Inflammatory macrophage treated with lipopolysaccharide for 1 hour (primary cell): ENCODE measurements around the gene DYSF.
"Not testable (repeated sequence)": the region's sequence is repeated elsewhere in the genome, so short reads cannot be mapped to it uniquely, and the experiment has no call there.

ENCODE experiments used
- DNase-seq, 2 donors: peaks; one replicate each; pipeline ENCODE4 v3.0.0-alpha.2; 2020 to 2022

DYSF gene

DNA sequence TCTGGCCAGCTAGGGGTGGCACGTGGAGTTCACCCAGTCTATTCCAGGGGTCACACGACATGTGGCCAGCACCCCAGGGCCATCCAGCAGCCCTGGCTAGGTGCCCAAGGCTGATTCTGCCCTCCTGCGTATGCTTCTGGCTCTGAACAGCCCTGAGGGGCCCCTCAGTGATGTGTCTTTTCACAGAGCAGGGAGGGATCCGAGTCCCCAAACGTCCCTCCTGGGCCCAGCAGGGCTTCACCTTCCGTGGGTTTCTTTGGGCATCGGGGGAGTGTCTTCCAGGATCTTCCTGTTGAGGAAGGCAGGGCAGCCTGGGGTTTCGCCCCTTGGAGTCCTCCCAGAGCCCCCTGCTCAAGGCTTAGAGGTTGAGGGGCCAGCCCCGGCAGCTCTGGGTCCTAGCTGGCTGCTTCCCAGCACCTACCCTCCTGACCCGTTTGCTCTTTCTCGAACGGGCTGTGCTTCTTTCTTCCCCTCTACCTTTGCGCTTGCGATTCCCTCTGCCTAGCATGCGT lies 165.9 kb downstream of the DYSF start:
- DNase-seq, result no peak

GRCh38 chr2:71620116-71620515 lies 166.8 kb downstream of the DYSF start:
- no peak for DNase-seq

GRCh38 chr2:71620851-71621251 lies 167.5 kb downstream of the DYSF start:
- no peak for DNase-seq

DNA sequence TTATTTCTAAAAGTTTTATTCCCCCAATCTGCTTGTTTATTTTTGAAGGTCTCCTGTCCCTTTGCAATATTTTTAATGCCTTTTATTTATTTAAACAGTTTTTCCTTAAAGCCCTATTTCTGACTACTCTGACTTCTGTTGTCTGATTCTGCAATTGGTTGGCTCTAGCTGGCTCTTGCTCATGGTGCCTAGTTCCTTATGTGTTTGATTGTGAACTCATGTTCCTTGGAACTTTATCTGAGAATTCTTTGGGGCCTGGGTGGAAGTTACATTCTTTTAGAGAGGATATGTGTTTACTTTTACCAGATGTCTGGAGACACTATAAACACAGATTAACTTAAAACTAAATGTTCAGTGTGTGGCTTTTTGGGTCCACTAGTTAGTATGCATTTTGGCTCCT lies 175.9 kb downstream of the DYSF start:
- DNase-seq, result no peak

DNA sequence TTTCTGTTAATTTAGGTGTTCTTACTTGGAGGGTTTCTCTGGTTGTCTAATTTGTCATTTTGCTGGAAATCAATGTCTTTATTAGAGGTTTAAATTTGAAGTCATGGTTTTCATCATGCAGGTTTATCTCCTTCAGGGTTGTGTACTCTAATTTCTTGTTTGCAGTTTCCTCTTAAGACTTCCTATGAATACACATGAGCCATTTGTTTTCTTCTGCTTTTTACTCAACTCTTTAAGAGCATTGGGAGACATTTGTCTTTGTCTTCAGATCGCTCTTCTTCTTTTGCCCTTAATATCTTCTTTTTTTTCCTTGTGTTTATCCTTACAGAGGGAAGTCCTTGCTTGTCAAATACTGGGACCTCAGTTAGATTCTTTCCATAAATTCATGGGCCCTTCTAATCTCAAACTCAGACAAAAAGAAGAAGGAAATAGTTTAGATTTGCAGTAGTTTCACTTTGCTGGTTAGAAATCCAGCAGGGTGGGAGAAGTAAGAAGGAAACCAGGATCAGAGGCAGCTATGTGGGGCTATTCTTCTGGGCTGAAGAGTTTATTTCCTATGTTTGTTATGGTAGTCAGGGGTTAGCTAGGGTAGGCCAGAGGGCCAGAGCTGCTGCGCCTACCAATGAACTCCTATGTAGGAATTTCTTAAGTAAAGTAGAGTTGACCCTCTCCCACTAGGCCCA lies 176.6 kb downstream of the DYSF start:
- peak; percentile 27 to 32 for DNase-seq

- no peak for DNase-seq
These were observed 177.3 kb downstream of the DYSF start for GRCh38 chr2:71630454-71631328.

DNA sequence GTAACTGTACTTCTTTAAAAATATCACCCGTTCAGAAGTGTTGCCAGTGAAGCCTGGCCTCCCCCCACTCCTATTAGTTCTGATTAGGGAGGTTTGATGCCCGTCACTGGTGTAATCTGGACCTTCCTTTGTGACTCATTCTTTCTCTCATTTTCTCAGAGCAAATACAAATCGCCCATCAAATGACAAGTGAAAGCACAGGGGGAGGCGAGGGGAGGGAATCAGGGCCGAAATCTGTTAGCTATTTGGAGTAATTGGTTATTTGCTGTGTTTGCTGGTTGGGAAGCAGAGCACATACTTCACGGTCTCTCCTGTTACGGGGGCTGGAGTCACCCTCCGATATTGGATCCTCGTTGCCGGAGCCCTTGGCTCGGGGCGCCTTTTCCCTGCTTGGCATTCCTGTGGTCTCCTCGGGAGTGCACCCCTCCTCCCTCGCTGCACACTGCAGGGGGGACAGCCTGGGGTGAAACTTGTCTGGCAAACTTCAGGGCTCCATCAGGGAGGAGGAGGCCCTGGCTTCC lies 178.1 kb downstream of the DYSF start:
- no peak for DNase-seq

DNA sequence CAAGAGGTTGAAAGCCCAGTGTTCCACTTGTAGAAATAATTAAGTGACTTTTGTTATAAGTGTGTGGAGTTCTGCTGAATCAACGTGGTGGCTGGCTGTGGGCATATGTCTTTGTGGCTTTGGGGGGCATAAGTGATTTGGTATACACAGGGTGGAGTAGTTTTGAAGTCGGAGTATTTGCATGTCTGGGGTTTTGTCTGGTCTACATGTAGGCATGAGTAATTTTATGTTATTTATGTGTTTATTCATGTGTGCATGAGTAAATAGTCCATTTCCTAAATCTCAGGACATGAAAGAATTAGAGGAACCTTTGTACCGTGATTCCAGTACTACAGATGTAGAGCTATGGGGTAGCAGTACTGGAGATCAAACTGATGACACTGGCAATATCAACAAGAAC lies 179.7 kb downstream of the DYSF start:
- no peak for DNase-seq

DNA sequence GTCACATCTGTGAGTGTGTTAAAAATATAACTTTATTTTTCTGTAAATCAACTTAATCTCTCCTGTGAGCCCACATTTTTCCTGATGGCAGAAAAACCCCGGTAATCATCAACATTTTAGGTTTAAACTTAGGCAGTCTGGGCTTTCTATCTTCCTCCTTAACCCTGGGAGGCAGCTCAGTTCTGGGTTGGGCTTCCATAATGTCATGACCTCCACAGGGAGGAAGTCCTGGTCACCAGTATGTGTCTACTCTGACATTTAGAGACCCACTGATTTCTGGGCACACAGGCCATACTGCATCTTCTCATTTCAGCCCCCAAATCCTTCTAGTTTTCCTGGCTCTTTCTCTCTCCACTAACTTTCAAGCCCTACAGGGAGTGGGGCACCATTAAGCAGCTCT lies 181.2 kb downstream of the DYSF start:
- DNase-seq, result peak; percentile 18 to 29

DNA sequence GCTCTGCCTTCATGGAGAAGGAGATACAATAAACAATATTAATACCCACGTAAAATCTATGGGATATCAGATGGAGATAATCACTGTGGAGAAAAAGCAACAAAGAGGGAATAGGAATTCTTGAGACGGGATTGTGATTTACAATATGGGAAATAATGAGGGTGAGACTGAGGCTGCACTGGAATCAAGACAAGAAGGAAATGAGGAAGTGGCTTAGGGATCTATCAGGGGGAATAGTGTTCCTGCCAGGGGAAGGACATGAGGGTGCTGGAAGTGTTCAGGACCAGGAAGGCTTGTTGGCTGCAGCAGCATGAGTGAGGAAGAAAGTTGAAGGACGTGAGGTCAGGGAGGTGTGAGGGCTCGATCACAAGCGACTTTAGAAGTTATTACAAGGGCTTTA lies 182.4 kb downstream of the DYSF start:
- no peak for DNase-seq

GRCh38 chr2:71637168-71637567 lies 183.8 kb downstream of the DYSF start:
- DNase-seq, result no peak

- no peak for DNase-seq
These were observed 184.4 kb downstream of the DYSF start for GRCh38 chr2:71637736-71638135.

- DNase-seq, result no peak
These were observed 186.4 kb downstream of the DYSF start for GRCh38 chr2:71639735-71640134.

- no peak for DNase-seq
These were observed 187.1 kb downstream of the DYSF start for GRCh38 chr2:71640489-71640888.

GRCh38 chr2:71643674-71644357 lies 190.5 kb downstream of the DYSF start:
- no peak for DNase-seq

- no peak for DNase-seq
These were observed 192.7 kb downstream of the DYSF start for GRCh38 chr2:71646028-71646427.

DNA sequence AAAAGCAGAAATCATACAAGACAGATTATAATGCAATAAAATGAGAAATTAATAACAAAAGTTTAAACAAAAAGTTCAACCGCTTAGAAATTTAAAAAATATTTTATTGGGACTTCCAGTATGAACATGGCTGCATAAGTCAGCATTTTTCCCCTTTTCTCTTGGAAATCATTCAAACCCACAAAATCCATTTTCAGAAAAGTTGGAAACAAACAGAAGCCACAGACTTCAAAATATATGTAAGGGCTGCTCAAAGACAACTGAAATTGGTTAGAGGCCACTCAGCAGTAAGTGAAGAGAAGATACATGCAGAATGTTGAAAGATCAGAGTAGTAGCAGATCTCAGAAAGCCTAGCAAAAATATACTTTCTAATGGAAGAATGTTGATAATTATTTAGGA lies 194.0 kb downstream of the DYSF start:
- no peak for DNase-seq

DNA sequence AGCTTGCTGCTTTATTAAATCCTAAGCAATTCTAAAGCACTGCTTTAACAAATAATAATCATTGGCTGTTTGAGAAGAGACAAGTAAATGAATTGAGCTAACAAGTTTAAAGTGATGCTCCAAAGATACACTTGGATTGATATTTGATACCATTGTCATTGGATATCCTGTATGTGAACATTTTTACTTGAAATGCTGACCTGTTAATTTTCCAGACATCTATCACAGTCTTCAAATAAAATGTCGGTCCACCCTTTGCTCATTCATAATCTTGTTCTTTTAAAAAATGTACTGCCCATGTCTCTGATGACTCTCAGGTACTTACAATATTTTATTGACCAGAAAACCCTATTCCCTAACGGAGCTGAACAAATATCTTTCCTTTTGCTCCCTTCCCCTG lies 202.1 kb downstream of the DYSF start:
- DNase-seq, result no peak

DNA sequence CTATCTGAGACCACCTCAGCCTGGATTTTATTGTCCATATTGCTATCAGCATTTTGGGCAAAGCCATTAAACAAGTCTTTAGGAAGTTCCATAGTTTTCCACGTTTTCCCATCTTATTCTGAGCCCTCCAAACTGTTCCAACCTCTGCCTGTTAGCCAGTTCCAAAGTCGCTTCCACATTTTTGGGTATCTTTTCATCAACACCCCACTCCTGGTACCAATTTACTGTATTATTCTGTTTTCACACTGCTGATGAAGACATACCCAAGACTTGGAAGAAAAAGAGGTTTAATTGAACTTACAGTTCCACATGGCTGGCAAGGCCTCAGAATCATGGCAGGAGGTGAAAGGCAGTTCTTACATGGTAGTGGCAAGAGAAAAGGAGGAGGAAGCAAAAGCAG lies 204.9 kb downstream of the DYSF start:
- DNase-seq, result not testable (repeated sequence)

DNA sequence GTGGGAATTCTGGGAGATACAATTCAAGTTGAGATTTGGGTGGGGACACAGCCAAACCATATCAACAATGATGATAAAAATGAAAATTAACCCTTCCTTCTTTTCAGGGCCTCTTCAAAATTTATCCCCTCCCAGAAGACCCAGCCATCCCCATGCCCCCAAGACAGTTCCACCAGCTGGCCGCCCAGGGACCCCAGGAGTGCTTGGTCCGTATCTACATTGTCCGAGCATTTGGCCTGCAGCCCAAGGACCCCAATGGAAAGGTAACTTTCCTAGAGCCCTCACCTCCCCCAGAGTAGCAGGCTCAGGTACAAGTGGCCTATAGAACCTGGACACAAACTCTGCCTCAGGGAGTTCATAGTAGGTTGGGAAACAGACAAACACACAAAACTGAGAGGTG lies 205.4 kb downstream of the DYSF start:
- no peak for DNase-seq

DNA sequence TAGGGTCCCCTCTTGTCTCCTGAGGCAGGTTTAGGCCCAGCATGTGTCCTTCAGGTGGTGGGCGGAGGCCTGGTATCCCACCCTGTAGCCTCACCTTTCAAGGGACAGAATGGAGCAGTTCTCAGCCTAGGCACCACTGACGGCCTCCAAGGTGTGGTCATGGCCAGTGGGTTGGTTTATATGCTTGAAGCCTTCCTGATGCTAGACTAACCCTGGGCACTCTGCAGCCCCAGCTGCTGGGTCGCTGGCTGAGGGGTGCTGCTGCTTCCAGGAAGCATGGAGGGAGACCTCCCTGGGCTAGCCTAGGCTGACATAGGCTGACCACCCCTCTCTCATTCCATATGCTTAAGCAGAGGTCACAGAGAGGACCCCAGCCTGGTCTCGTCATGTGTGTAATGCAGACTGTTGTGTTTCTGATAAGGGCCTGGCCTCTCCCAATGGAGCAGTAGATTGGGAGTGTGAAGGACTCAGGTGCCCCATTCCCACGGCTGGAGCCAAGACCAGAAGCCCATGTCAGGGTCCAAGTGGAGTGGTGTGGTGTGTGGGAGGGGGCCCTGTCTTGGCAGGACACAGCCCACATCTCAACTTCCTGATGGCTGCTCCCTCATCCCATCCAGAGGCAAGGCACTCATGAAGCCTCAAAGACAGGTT lies 206.6 kb downstream of the DYSF start:
- no peak for DNase-seq

DNA sequence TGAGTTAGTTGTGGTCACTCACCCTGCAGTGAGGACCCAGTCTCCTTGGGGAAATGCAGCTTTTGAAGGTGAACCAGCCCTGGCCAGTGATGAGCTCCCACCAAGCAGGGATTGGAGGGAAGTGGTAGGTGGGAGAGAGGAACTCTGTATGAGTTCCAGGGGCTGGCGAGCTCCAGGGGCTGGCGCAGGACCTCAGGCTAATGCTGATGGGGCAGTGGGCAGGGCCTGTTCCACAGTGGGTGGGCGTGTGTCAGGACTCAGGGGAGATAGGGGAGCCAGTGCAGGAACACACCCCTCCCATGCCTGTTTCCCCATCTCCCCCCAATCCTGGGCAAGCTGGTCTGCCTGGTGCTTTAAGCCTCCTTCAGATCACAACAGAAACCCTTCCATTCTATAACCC lies 208.4 kb downstream of the DYSF start:
- DNase-seq, result no peak
